LHCN-M2 (cell line): ENCODE results near the gene ARFIP2. TPM values are rescaled to one million over a fixed set of nuclear protein-coding genes. Genes with fewer than 3 reads are reported as not detected.

Experiments used
- DNase-seq: peaks from one replicate; pipeline ENCODE4 v3.0.0-alpha.2; 2012; ENCODE audit warnings: low read depth
- total RNA-seq: library from RNA; depleted of rRNA; stranded (reverse); fragments of >200 nt; gene quantifications from 2 replicates; pipeline ENCODE4 v1.2.3, GENCODE V29; 2014; rRNA removed

The ARFIP2 gene
- total RNA-seq, 1 experiment from 2014 or later, result 66.3 TPM

GRCh38 chr11:6443269-6444003 is 37.7 kb downstream of the ARFIP2 start:
- DNase-seq, result peak; percentile 38

DNA sequence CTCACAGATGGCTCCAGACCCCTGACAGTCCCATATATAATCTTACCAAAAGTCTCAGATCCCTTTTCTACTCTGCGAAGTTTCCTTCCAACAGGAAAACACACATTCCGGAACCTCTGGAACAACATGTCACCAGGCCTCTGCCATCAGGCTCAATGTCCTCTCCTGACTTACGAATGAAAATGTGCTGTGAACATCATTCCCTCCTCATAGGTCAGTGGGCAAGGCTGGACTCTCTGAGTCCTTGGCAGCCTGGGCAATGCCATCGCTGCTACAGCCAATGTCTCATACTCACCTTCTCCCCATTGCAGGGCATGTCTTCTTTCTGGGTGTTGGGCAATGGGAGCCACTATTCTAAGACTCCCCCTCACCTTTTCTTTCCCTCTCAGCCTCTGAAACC is 38.7 kb downstream of the ARFIP2 start:
- DNase-seq, result no peak

- DNase-seq, result no peak
These were observed 40.2 kb downstream of the ARFIP2 start, which contains the start of gene HPX for GRCh38 chr11:6440906-6441358. TSS of gene HPX (minus strand) at chr11:6440987. CDS start at chr11:6440963, 24 bp downstream.

- DNase-seq, result peak; percentile 46
These were observed 42.1 kb downstream of the ARFIP2 start for GRCh38 chr11:6438979-6439571.

DNA sequence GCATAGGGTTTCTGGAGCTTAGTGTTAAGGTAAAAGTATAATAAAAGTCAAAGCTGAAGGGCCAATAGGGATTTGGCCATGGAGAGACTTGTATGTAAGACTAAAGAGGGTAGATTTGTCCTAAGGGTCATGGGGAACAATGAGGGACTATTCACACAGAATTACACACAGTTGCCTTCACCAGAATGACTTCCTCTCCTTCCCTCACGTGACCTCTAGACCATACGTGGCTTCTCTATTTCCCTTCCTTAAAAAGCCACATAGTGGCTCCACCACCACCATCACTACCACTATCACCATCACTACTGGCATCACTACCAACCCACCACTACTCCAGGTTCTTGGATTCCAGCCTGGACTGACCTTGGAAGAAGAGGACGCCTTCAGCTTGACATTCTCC is 43.1 kb downstream of the ARFIP2 start:
- DNase-seq, result no peak

GRCh38 chr11:6437423-6437822 is 43.7 kb downstream of the ARFIP2 start:
- DNase-seq, result no peak

- DNase-seq, result no peak
These were observed 47.0 kb downstream of the ARFIP2 start for GRCh38 chr11:6433998-6434660.

- DNase-seq, result peak; percentile 93
These were observed 49.3 kb downstream of the ARFIP2 start for GRCh38 chr11:6431861-6432260.

DNA sequence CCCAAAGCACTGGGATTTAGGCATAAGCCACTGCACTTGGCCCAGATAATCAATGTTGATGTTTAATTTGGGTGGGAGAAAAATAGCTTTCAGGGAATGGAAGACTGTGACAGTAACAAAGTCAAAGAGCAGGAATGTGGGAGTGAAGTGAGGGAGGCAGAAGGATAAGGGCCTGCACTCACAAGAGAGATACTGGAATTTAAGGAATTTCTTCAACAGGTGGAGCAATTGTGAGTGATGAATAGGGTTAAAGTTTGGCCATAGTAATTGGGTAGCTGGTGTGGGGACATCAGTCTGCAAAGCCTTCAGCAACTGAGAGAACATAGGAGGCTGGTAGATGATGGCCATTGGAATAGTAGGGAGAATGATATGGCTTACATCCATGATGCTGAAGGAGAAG is 53.6 kb downstream of the ARFIP2 start:
- no peak for DNase-seq

Other genes with a start within 250 kb of the ARFIP2 start
- 15.7 and 18.1 TPM in 2 replicates for gene FHIP1B, start 246.7 kb downstream of the ARFIP2 start, total RNA-seq
- not detected in 2 replicates for gene CNGA4, start 242.2 kb downstream of the ARFIP2 start, total RNA-seq
- not detected in 2 replicates for gene CCKBR, start 221.5 kb downstream of the ARFIP2 start, total RNA-seq
- gene CAVIN3, start 160.8 kb downstream of the ARFIP2 start, total RNA-seq, result 376 and 433 TPM in 2 replicates
- 71.8 and 75.2 TPM in 2 replicates for gene SMPD1, start 90.9 kb downstream of the ARFIP2 start, total RNA-seq
- 18.3 and 19.0 TPM in 2 replicates for gene APBB1, start 62.2 kb downstream of the ARFIP2 start, total RNA-seq
- 0.13 TPM in 1 of 2 replicates, not detected in the other for gene HPX, start 40.3 kb downstream of the ARFIP2 start, total RNA-seq
- gene TRIM3, start 7.4 kb downstream of the ARFIP2 start, total RNA-seq, result 23.7 and 29.4 TPM in 2 replicates
- gene TIMM10B, start 170 bp upstream of the ARFIP2 start, total RNA-seq, result 25.4 and 28.8 TPM in 2 replicates
- 1.7 and 2.2 TPM in 2 replicates for gene DNHD1, start 15.9 kb upstream of the ARFIP2 start, total RNA-seq
- gene RRP8, start 122.3 kb upstream of the ARFIP2 start, total RNA-seq, result 16.5 and 19.5 TPM in 2 replicates
- gene ILK, start 122.4 kb upstream of the ARFIP2 start, total RNA-seq, result 210 and 214 TPM in 2 replicates
- 99.9 and 120 TPM in 2 replicates for gene TAF10, start 130.9 kb upstream of the ARFIP2 start, total RNA-seq
- gene TPP1, start 138.1 kb upstream of the ARFIP2 start, total RNA-seq, result 22.1 and 36.1 TPM in 2 replicates
- 2.4 and 2.6 TPM in 2 replicates for gene DCHS1, start 174.5 kb upstream of the ARFIP2 start, total RNA-seq
- 98.6 and 427 TPM in 2 replicates for gene MRPL17, start 202.0 kb upstream of the ARFIP2 start, total RNA-seq